K562 (cell line): ENCODE results near the gene ALG11. TPM values are rescaled to one million over a fixed set of nuclear protein-coding genes. Genes with fewer than 3 reads are reported as not detected.

Source experiments
- ATAC-seq: fragments of 200-7000 bp; cut with Tn5 transposase; 3 replicates; pipeline ENCODE4 v1.9.1; 2020; ENCODE audit warnings: moderate library complexity
- BruUV-seq: library from RNA; stranded (reverse); fragments of 400-500 nt; replicated peaks from 2 replicates; lab custom pipeline; 2021; lab: Mats Ljungman, UMichigan
- CTCF ChIA-PET: fragments of 300-600 bp; formaldehyde crosslinking; extraction: SDS; loops from one replicate; lab custom pipeline; 2021; ENCODE audit warnings: low intra/inter-chr PET ratio; lab: Yijun Ruan, JAX
- POLR2A ChIA-PET: fragments of 300-600, 350-650 bp; sonication (Branson Sonifier 250); formaldehyde crosslinking; extraction: SDS; loops from one replicate; lab custom pipeline; 2021; ENCODE audit warnings: antibody characterized with exemption, inconsistent platforms; lab: Yijun Ruan, JAX
- DNase-seq, 4 experiments: peaks; one replicate each; pipeline versions ENCODE4 v3.0.0 to v3.0.0-alpha.2; 2011 to 2018; ENCODE audit warnings: low spot score in 3 of 4, mixed read lengths in 3 of 4; ENCODE audit errors: extremely low read depth in 1 of 4
- FAIRE-seq: peaks from 2 replicates; lab custom pipeline; 2011; peaks lifted over from hg19 to GRCh38; lab: Jason Lieb, UNC
- H2AFZ ChIP-seq: 2 replicates; pipeline ENCODE4 v1.6.0; 2011; ENCODE audit warnings: low read depth, low read length, control low read depth, inconsistent platforms
- H3K27ac ChIP-seq: fragments of 200-600 bp; 3 replicates; pipeline ENCODE4 v1.8.0; 2011; ENCODE audit warnings: low read depth, mild to moderate bottlenecking, control low read depth, inconsistent platforms, low read length, moderate library complexity, mixed read lengths; ENCODE audit errors: extremely low read depth
- H3K27me3 ChIP-seq, 2 experiments: fragments of 300-600 bp in 1 of 2; 2 replicates in 1 of 2; 3 replicates in 1 of 2; pipeline versions ENCODE4 v1.6.0 to v1.8.0; 2011; ENCODE audit warnings: inconsistent platforms in 2 of 2, low read length in 2 of 2, mild to moderate bottlenecking in 1 of 2, mixed read lengths in 1 of 2, moderate library complexity in 1 of 2; ENCODE audit not compliant: control insufficient read depth in 2 of 2, insufficient read depth in 2 of 2
- H3K36me3 ChIP-seq: fragments of 300-600 bp; 3 replicates; pipeline ENCODE4 v1.8.0; 2011; ENCODE audit warnings: mild to moderate bottlenecking, low read length, inconsistent platforms; ENCODE audit not compliant: control insufficient read depth, insufficient read depth
- H3K4me1 ChIP-seq, 2 experiments: fragments of 200-600 bp in 1 of 2; replicated peaks in 1 of 2; 2 replicates in 1 of 2; 3 replicates in 1 of 2; pipeline versions ENCODE4 v1.5.1 to v1.8.0; 2011; ENCODE audit warnings: inconsistent platforms in 2 of 2, low read length in 2 of 2, mild to moderate bottlenecking in 1 of 2, mixed read lengths in 1 of 2, moderate library complexity in 1 of 2; ENCODE audit not compliant: control insufficient read depth in 2 of 2, insufficient read depth in 2 of 2
- H3K4me2 ChIP-seq: 2 replicates; pipeline ENCODE4 v1.6.1; 2011; ENCODE audit warnings: low read length, control low read depth, inconsistent platforms, mixed read lengths; ENCODE audit not compliant: insufficient read depth
- H3K4me3 ChIP-seq: fragments of 200-600 bp; sonication (generic), shearing (Covaris generic); 2 replicates; pipeline ENCODE4 v1.5.1; 2016; ENCODE audit warnings: control low read depth, inconsistent platforms
- H3K79me2 ChIP-seq: fragments of 200-600 bp; 3 replicates; pipeline ENCODE4 v1.8.0; 2011; ENCODE audit warnings: low read length, inconsistent platforms; ENCODE audit not compliant: control insufficient read depth, insufficient read depth
- H3K9ac ChIP-seq, 2 experiments: 2 replicates each; pipeline versions ENCODE4 v1.6.0 to v1.6.1; 2011; ENCODE audit warnings: low read depth in 2 of 2, low read length in 2 of 2, control low read depth in 1 of 2, inconsistent platforms in 1 of 2, mild to moderate bottlenecking in 1 of 2, mixed read lengths in 1 of 2; ENCODE audit not compliant: insufficient read depth in 1 of 2
- H3K9me1 ChIP-seq: one replicate; pipeline ENCODE4 v1.6.0; 2011; ENCODE audit warnings: inconsistent platforms, mild to moderate bottlenecking, low read length, moderate library complexity; ENCODE audit not compliant: control insufficient read depth, insufficient read depth
- H3K9me3 ChIP-seq: replicated peaks from 2 replicates; pipeline ENCODE4 v1.5.1; 2011; ENCODE audit warnings: low read depth, low read length, inconsistent platforms; ENCODE audit not compliant: control insufficient read depth, insufficient read depth
- H4K20me1 ChIP-seq: replicated peaks from 2 replicates; pipeline ENCODE4 v1.6.1; 2011; ENCODE audit warnings: low read length, inconsistent platforms, mixed read lengths; ENCODE audit not compliant: control insufficient read depth, insufficient read depth
- CC2D1A ChIP-seq: fragments of 450-650 bp; IDR thresholded peaks from 2 replicates; pipeline ENCODE4 v1.6.1; 2017; ENCODE audit warnings: mild to moderate bottlenecking
- CEBPZ ChIP-seq: fragments of 150-350 bp; IDR thresholded peaks from 2 replicates; pipeline ENCODE4 v1.6.1; 2014; ENCODE audit warnings: low read depth, mild to moderate bottlenecking, low read length, borderline replicate concordance
- HDAC1 ChIP-seq, 2 experiments: fragments of 450-650 bp; IDR thresholded peaks; 2 replicates each; pipeline ENCODE4 v1.6.1; 2016 to 2017; ENCODE audit warnings: inconsistent platforms in 1 of 2, mild to moderate bottlenecking in 1 of 2, moderate library complexity in 1 of 2
- HEY1 ChIP-seq: fragments of 250-450 bp; sonication (Bioruptor Pico); IDR thresholded peaks from 2 replicates; pipeline ENCODE4 v1.5.0; 2020; ENCODE audit warnings: mild to moderate bottlenecking, moderate library complexity, borderline replicate concordance
- MTA2 ChIP-seq: fragments of 450-650 bp; IDR thresholded peaks from 2 replicates; pipeline ENCODE4 v1.6.1; 2016; ENCODE audit warnings: low read depth
- MYC ChIP-seq, 2 experiments: fragments of 250-450 bp in 1 of 2; sonication (Bioruptor Pico) in 1 of 2; IDR thresholded peaks; 2 replicates each; pipeline versions ENCODE4 v1.5.1 to v1.6.1; 2012 to 2021; ENCODE audit warnings: low read depth in 2 of 2, borderline replicate concordance in 1 of 2, improper control_type of control experiment in 1 of 2, low read length in 1 of 2, mild to moderate bottlenecking in 1 of 2, moderate library complexity in 1 of 2
- ZFP30 ChIP-seq: fragments of 250-450 bp; sonication (Bioruptor Pico); IDR thresholded peaks from 2 replicates; pipeline ENCODE4 v1.8.0; 2022; ENCODE audit warnings: moderate library complexity, mild to moderate bottlenecking, inconsistent platforms, borderline replicate concordance
- ZNF277 ChIP-seq: fragments of 250-450 bp; sonication (Bioruptor Pico); IDR thresholded peaks from 2 replicates; pipeline ENCODE4 v1.8.0; 2022; ENCODE audit warnings: inconsistent platforms, mild to moderate bottlenecking, moderate library complexity, borderline replicate concordance
- ZNF431 ChIP-seq: sonication (generic); formaldehyde crosslinking; IDR thresholded peaks from 2 replicates; pipeline ENCODE4 v1.8.0; 2022; ENCODE audit warnings: mild to moderate bottlenecking, missing genetic modification reagents
- ZNF77 ChIP-seq: fragments of 250-450 bp; sonication (Bioruptor Pico); IDR thresholded peaks from 2 replicates; pipeline ENCODE4 v1.5.0; 2020
- WGBS: fragments of 100-300 bp; shearing (Covaris generic); methylation state at CpG from one replicate; pipeline ENCODE4 v1.1.6; 2016; ENCODE audit warnings: low coverage, mixed read lengths; ENCODE audit not compliant: insufficient coverage; ENCODE audit errors: missing lambda C conversion rate; 5-methylcytosine and 5-hydroxymethylcytosine counted together
- in situ Hi-C: fragments of 300-500 bp; cut with MboI; formaldehyde crosslinking; loops from 4 replicates; pipeline ENCODE4 v1.15.0; 2018; ENCODE audit warnings: inconsistent platforms, mixed read lengths
- intact Hi-C: fragments of 100-400 bp; cut with micrococcal nuclease; formaldehyde crosslinking; loops from 2 replicates; pipeline ENCODE4 v1.14.2; 2022
- polyA plus RNA-seq, 8 experiments: library from polyadenylated mRNA; depleted of rRNA in 4 of 8; stranded (reverse) in 5 of 8; unstranded in 3 of 8; fragments of >200 nt; fragmentation: Nextera tagmentation in 2 of 8; fragmentation: Illumina TruSeq in 1 of 8; extraction: Ambion mirVana in 2 of 8; extraction: Trizol in 1 of 8; gene quantifications; 2 replicates each; pipeline versions ENCODE4 v1.2.1 to v1.2.3, GENCODE V29; 2011 to 2014; ENCODE audit warnings: inconsistent platforms in 1 of 8, missing spikeins in 1 of 8
- total RNA-seq, 7 experiments: library from RNA; depleted of rRNA in 6 of 7; stranded (reverse); fragments of >200 nt in 6 of 7; fragmentation: Illumina TruSeq in 2 of 7; extraction: Trizol in 2 of 7; gene quantifications; 2 replicates each; pipeline versions ENCODE4 v1.2.1 to v1.2.3, GENCODE V29; 2011 to 2021; ENCODE audit warnings: low replicate concordance in 1 of 7
- TF ChIP-seq, protein P1 (sequence below): fragments of 450-650 bp; formaldehyde crosslinking; IDR thresholded peaks from 2 replicates; pipeline ENCODE4 v1.4.0; 2020; ENCODE audit warnings: mild to moderate bottlenecking, moderate library complexity
- TF ChIP-seq, protein P2 (sequence below): sonication (generic); formaldehyde crosslinking; IDR thresholded peaks from 2 replicates; pipeline ENCODE4 v1.4.0; 2020; ENCODE audit warnings: mild to moderate bottlenecking, missing genetic modification reagents

Gene ALG11
- total and polyA plus RNA-seq, 9 of the 15 experiments (the other 6 are each of a cell fraction or from before 2014, with no cell fraction given), result 7.3 to 19.2 (median 16.3) TPM

- Histone ChIP-seq H3K4me3 (no peak overlapping the region), H3K36me3 (peaks cover 50% of the 10 kb centered on the region; the same call in 2 of the 3 replicates), H3K79me2 (peaks cover 13% of the 10 kb centered on the region), H3K27me3 (no peaks in the 10 kb centered on the region), H3K4me2 (no peak overlapping the region), H3K9me3 (no peaks in the 10 kb centered on the region), H2AFZ (no peak overlapping the region), H3K27ac (no peak overlapping the region), H3K9me1 (no peaks in the 10 kb centered on the region), H3K4me1 (peaks cover 0 to 7% of the 10 kb centered on the region in 2 experiments; a peak in 3 of 5 replicates), H4K20me1 (no peaks in the 10 kb centered on the region), H3K9ac (no peak overlapping the region)
- FAIRE-seq, result no peak
- DNase-seq, result no peak
- CTCF ChIA-PET, result no interaction called here
- ATAC-seq, result no peak
- in situ Hi-C loops (no loop called here), intact Hi-C loops (no loop called here)
- POLR2A ChIA-PET, result interaction anchor here (0.6 to 2.0 kb wide), 4 partner anchors 9 to 25 kb away, joined by 3 to 4 read pairs (median 3); no protein-coding TSS in a partner anchor
- no TSS peak for BruUV-seq
- WGBS, result 77% methylated on average over 8 of the region's 8 CpGs
- TF ChIP-seq MYC (IDR thresholded peaks at IDR 0.05; ENCODE audit: low read depth, low read length) (no peak), MYC (CRISPR knock-in tag; IDR thresholded peaks at IDR 0.05; ENCODE audit: borderline replicate concordance, low read depth) (no peak), CEBPZ (no peak), ZNF431 (no peak), ZNF77 (CRISPR knock-in tag) (no peak), MTA2 (no peak), HDAC1 (IDR thresholded peaks at IDR 0.05) (no peak), ZFP30 (CRISPR knock-in tag) (no peak), HEY1 (CRISPR knock-in tag) (no peak), CC2D1A (no peak), ZNF277 (no peak)
- TF ChIP-seq, protein P1, sequence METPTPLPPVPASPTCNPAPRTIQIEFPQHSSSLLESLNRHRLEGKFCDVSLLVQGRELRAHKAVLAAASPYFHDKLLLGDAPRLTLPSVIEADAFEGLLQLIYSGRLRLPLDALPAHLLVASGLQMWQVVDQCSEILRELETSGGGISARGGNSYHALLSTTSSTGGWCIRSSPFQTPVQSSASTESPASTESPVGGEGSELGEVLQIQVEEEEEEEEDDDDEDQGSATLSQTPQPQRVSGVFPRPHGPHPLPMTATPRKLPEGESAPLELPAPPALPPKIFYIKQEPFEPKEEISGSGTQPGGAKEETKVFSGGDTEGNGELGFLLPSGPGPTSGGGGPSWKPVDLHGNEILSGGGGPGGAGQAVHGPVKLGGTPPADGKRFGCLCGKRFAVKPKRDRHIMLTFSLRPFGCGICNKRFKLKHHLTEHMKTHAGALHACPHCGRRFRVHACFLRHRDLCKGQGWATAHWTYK (CRISPR knock-in tag), result no peak
- TF ChIP-seq, protein P2, sequence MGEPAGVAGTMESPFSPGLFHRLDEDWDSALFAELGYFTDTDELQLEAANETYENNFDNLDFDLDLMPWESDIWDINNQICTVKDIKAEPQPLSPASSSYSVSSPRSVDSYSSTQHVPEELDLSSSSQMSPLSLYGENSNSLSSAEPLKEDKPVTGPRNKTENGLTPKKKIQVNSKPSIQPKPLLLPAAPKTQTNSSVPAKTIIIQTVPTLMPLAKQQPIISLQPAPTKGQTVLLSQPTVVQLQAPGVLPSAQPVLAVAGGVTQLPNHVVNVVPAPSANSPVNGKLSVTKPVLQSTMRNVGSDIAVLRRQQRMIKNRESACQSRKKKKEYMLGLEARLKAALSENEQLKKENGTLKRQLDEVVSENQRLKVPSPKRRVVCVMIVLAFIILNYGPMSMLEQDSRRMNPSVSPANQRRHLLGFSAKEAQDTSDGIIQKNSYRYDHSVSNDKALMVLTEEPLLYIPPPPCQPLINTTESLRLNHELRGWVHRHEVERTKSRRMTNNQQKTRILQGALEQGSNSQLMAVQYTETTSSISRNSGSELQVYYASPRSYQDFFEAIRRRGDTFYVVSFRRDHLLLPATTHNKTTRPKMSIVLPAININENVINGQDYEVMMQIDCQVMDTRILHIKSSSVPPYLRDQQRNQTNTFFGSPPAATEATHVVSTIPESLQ (CRISPR knock-in tag), result no peak
Observed at GRCh38 chr13:51967482-51968446, 44.4 kb upstream of the ALG11 start.
